WTC11 (cell line): ENCODE measurements around the gene SDK2.

Source experiments
- CTCF ChIP-seq: fragments of 200-600 bp; IDR thresholded peaks from 2 replicates; pipeline ENCODE4 v1.8.0; 2022; ENCODE audit warnings: antibody characterized with exemption
- ETV6 ChIP-seq: sonication (generic); formaldehyde crosslinking; IDR thresholded peaks from 2 replicates; pipeline ENCODE4 v1.8.1; 2022; ENCODE audit warnings: mild to moderate bottlenecking, missing genetic modification reagents
- FOXJ3 ChIP-seq: sonication (generic); formaldehyde crosslinking; IDR thresholded peaks from 2 replicates; pipeline ENCODE4 v1.9.0; 2021; ENCODE audit warnings: missing genetic modification reagents, mild to moderate bottlenecking, borderline replicate concordance
- MLX ChIP-seq: sonication (generic); formaldehyde crosslinking; IDR thresholded peaks from 2 replicates; pipeline ENCODE4 v1.8.1; 2023; ENCODE audit warnings: mild to moderate bottlenecking, missing genetic modification reagents, moderate library complexity
- NFYB ChIP-seq: sonication (generic); formaldehyde crosslinking; conservative IDR thresholded peaks from 2 replicates; pipeline ENCODE4 v1.8.0; 2022; ENCODE audit warnings: low read depth, missing genetic modification reagents
- TEAD4 ChIP-seq: sonication (generic); formaldehyde crosslinking; IDR thresholded peaks from 2 replicates; pipeline ENCODE4 v1.8.0; 2022; ENCODE audit warnings: mild to moderate bottlenecking, missing genetic modification reagents
- ZBTB21 ChIP-seq: sonication (generic); formaldehyde crosslinking; IDR thresholded peaks from 2 replicates; pipeline ENCODE4 v1.8.1; 2023; ENCODE audit warnings: mild to moderate bottlenecking, missing genetic modification reagents, borderline replicate concordance
- ZNF416 ChIP-seq: fragments of 250-450 bp; sonication (Bioruptor Pico); IDR thresholded peaks from 2 replicates; pipeline ENCODE4 v1.9.0; 2021; ENCODE audit warnings: mild to moderate bottlenecking, inconsistent platforms
- TF ChIP-seq, protein P1 (sequence below): sonication (generic); formaldehyde crosslinking; IDR thresholded peaks from 2 replicates; pipeline ENCODE4 v1.8.1; 2022; ENCODE audit warnings: mild to moderate bottlenecking, missing genetic modification reagents, moderate library complexity, borderline replicate concordance
- TF ChIP-seq, protein P2 (sequence below): sonication (generic); formaldehyde crosslinking; IDR thresholded peaks from 2 replicates; pipeline ENCODE4 v1.8.0; 2022; ENCODE audit warnings: mild to moderate bottlenecking, missing genetic modification reagents
- TF ChIP-seq, protein P3 (sequence below): sonication (generic); formaldehyde crosslinking; IDR thresholded peaks from 2 replicates; pipeline ENCODE4 v1.8.0; 2023; ENCODE audit warnings: missing genetic modification reagents

DNA sequence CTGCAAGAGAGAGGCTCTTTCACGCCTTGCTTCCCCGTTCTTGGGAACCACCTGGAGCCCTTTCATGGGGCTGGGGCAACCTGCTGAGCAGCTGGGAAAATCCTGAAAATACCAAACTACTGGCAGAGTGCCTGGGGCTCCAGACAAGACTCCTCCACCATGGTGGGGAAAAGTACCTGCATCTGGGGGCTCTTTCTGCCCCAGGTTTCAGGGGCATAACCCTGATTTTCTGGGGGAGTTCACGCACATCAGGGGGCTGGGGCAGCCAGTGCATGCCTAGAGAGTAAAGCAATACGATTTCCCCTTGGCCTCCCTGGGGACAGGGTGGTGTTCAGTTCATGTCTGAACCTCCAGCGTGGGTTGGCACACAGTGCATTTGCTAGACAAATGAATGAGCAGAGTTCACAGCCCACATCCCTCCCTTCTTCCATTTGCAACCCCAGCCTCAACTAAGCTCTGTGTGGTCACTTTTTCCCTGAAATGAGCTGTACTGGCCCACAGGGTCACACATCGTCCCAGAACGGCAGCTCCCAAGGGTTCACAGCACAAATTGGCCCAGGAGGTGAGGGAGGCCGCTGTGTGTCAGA is 327.2 kb downstream of the SDK2 start:
- TF ChIP-seq ZNF416 (CRISPR knock-in tag) (no peak), CTCF (no peak), TEAD4 (no peak), FOXJ3 (CRISPR knock-in tag) (no peak), MLX (CRISPR knock-in tag) (no peak), ETV6 (CRISPR knock-in tag) (no peak), NFYB (CRISPR knock-in tag) (no peak), ZBTB21 (CRISPR knock-in tag) (no peak)
- TF ChIP-seq, protein P1, sequence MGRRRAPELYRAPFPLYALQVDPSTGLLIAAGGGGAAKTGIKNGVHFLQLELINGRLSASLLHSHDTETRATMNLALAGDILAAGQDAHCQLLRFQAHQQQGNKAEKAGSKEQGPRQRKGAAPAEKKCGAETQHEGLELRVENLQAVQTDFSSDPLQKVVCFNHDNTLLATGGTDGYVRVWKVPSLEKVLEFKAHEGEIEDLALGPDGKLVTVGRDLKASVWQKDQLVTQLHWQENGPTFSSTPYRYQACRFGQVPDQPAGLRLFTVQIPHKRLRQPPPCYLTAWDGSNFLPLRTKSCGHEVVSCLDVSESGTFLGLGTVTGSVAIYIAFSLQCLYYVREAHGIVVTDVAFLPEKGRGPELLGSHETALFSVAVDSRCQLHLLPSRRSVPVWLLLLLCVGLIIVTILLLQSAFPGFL (CRISPR knock-in tag) = no peak
- TF ChIP-seq, protein P2, sequence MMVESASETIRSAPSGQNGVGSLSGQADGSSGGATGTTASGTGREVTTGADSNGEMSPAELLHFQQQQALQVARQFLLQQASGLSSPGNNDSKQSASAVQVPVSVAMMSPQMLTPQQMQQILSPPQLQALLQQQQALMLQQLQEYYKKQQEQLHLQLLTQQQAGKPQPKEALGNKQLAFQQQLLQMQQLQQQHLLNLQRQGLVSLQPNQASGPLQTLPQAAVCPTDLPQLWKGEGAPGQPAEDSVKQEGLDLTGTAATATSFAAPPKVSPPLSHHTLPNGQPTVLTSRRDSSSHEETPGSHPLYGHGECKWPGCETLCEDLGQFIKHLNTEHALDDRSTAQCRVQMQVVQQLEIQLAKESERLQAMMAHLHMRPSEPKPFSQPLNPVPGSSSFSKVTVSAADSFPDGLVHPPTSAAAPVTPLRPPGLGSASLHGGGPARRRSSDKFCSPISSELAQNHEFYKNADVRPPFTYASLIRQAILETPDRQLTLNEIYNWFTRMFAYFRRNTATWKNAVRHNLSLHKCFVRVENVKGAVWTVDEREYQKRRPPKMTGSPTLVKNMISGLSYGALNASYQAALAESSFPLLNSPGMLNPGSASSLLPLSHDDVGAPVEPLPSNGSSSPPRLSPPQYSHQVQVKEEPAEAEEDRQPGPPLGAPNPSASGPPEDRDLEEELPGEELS (CRISPR knock-in tag) = no peak
- TF ChIP-seq, protein P3, sequence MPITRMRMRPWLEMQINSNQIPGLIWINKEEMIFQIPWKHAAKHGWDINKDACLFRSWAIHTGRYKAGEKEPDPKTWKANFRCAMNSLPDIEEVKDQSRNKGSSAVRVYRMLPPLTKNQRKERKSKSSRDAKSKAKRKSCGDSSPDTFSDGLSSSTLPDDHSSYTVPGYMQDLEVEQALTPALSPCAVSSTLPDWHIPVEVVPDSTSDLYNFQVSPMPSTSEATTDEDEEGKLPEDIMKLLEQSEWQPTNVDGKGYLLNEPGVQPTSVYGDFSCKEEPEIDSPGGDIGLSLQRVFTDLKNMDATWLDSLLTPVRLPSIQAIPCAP (CRISPR knock-in tag) = no peak
